HG02798 (cell line): ENCODE data around the gene SERBP1.
"Not testable (repeated sequence)": the region's sequence is repeated elsewhere in the genome, so short reads cannot be mapped to it uniquely, and the experiment has no call there.

Experiments
- ATAC-seq: cut with Tn5 transposase; IDR thresholded peaks from one replicate; pipeline ENCODE4 v1.9.1; 2021; ENCODE audit warnings: mild to moderate bottlenecking; ENCODE audit not compliant: unreplicated experiment, poor library complexity

SERBP1 gene

DNA sequence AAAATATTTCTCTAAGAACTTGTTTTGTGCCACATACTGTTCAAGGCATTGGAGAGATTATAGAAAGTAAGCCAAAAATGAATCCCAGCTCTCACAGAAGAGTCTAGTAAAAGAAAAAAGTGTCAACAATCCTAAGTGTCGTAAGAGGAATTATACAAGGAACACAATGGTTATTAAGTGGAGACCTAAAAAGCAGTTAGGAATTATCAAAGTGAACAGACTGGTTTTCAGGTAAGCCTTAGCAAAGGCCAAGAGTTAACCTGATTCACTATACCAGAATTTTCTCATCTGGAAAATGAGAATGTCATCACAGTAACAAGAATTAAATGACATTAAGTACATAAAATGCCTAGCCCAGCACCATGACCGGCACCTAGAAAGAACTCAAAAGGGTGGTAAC lies 15.6 kb downstream of the SERBP1 start:
- no peak for ATAC-seq

DNA sequence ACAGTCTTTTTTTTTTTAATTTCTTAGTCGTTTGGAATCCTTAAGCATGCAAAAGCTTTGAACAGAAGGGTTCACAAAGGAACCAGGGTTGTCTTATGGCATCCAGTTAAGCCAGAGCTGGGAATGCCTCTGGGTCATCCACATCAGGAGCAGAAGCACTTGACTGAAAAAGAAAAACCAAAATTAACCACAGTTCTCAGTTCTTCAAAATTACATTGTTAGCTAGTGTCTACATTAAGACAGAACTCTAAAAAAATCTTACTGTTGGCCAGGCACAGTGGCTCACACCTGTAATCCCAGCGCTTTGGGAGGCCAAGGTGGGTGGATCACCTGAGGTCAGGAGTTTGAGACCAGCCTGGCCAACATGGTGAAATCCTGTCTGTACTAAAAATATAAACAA lies 17.1 kb downstream of the SERBP1 start:
- not testable (repeated sequence) for ATAC-seq

- no peak for ATAC-seq
Measured at GRCh38 chr1:67408148-67408547, 22.1 kb downstream of the SERBP1 start.

- no peak for ATAC-seq
Measured at GRCh38 chr1:67407498-67407897, 22.7 kb downstream of the SERBP1 start.

GRCh38 chr1:67405473-67406245 lies 24.5 kb downstream of the SERBP1 start:
- ATAC-seq = no peak

DNA sequence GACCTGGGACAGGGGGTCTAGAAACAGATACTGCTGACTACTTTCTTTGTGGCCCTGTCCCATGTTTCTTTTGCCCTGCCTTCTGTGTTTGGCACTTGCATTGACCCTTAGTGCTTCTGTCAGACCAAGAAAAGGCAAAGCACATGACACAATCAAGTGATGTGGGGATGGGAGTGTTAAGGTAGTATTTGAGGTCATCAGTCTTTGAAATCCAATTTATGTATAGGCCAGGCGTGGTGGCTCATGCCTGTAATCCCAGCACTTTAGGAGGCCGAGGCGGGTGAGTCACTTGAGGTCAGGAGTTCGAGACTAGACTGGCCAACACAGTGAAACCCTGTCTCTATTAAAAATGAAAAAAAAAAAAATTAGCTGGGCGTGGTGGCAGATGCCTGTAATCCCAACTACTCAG lies 26.0 kb downstream of the SERBP1 start:
- no peak for ATAC-seq

DNA sequence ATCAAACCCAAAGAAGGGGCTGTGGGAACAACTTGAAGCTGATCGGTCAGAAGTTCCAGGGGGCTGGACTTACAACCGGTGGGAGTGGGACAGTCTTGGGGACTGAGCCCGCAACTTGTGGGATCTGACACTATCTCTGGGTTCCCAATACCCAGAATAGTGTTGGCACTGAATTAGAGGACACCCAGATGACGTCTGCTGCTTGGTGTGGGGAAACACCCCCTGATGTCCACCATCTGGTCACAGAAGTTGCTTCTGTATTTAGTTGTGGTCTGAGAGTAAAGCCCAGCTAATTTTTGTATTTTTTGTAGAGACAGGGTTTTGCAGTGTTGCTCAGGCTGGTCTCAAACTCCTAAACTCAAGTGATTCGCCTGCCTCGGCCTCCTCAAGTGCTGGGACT lies 28.8 kb downstream of the SERBP1 start:
- no peak for ATAC-seq

DNA sequence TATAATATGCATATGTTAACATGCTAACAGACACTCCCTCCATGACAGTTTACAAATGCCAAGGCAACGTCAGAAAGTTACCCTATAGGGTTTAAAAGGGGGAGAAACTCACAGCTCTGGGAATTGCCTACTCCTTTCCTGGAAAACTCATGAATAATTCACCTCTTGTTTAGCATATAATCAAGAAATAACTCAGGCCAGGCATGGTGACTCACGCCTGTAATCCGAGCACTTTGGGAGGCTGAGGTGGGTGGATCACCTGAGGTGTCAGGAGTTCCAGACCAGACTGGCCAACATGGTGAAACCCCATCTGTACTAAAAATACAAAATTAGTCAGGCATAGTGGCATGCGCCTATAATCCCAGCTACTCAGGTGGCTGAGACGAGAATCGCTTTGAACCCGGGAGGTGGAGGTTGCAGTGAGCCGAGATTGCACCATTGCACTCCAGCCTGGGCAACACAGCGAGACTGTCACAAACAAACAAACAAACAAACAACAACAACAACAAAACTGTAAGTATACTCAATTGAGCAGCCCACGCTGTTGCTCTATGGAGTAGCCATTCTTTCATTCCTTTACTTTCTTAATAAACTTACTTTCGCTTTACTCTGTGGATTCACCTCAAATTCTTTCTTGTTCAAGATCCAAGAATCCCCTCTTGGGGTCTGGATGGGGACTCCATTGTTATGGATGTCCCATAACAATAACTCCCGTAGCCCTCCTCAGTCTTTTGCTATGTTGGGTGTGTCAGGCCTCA lies 30.0 kb downstream of the SERBP1 start:
- ATAC-seq = not testable (repeated sequence)

GRCh38 chr1:67399199-67399993 lies 30.8 kb downstream of the SERBP1 start:
- ATAC-seq = no peak

DNA sequence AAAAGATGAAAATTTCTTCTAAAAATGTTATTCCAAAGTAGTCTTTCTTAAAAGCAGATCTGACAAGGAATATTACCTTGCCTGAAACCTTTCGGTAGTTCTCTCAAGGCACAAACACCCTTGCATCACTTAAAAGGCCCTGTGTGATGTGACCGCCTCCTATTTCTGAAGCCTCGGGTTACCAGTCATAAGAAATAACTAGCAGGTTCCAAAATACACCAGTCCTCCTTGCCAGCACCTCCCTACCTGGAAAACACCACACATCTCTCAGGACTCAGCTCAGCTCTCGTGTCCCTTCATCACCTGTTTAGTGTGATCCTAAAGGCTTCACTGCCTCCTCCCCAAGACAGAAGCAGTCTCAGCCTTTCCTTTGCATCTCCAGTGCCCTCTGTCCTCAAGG lies 35.7 kb downstream of the SERBP1 start:
- ATAC-seq = no peak

DNA sequence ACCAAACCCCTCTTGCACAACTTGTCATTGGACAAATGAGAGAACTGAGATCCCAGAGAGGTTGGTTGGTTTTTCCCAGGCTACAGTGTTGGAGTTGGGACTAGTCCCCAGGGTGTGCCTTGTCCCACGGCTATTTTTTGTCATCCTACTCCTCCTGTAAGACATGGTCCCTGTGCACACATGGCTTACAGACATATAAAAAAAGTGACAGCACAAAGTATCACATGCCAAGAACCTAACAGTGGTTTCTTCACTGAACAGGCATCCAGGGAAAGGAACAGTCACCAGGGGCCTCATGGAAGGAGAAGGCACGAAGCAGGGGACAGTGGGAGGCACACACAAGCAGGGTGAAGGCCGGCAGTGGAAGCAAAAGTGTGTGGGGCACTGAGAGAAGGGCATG lies 36.5 kb downstream of the SERBP1 start:
- ATAC-seq = no peak

GRCh38 chr1:67393240-67393639 lies 37.0 kb downstream of the SERBP1 start:
- no peak for ATAC-seq

DNA sequence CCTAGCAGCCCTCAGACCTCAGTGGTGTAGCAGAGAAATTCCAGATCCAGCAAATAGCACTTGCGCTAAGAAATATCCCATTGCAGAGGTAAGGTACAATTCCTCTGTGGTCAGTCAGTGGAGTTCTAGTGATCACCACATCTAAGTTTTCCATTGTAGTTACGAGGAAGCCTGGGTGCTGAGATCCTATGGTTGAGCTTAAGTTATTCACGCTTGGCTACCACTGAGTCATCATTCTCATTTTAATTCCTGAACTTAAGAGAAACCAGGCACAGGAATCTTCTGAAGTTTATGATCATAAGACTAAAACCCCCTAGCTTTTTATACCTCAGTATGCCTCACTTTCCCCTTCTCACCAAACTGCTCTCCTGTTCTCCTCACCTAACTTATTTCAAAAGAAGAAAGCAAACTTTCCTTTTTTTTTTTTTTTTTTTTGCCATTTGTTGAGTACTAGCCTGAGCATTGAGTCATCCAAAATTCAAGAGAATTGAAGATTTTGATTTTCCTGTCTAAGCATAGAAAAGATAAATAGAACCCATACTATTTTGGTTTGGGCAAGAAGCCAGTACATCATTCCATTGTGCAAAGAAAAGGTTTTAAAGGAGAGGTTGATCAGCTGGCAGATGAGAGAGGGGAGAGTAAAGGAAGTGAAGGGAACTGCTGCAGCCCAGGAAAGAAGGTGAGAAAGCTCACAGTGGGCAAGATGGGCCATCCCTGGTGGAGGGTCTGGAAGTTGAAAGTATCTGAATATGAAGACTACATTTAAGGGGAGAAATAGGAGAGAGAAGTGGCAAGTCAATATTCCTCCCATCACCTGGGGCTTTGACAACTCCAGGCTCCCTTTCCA lies 39.9 kb downstream of the SERBP1 start:
- no peak for ATAC-seq

GRCh38 chr1:67383999-67384638 lies 46.1 kb downstream of the SERBP1 start:
- no peak for ATAC-seq

DNA sequence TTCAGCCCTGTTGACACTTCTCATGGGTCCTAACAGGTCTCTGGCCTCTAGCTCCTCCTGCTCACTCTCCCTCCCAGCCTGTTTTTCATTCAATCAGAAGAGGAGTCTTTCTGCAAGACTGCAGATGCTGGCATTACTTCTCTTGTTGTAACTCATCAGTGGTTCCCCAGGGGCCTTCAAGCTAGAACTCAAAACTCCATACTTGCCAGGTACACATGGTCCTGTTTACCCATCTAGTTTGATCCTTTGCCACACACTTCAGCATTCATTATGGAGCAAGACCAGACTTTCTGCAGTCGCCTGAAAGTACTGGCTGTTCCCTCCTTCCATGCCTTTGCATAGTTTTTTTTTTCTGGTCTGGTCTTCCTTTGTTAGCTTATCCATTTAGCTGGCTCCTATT lies 47.9 kb downstream of the SERBP1 start:
- no peak for ATAC-seq

DNA sequence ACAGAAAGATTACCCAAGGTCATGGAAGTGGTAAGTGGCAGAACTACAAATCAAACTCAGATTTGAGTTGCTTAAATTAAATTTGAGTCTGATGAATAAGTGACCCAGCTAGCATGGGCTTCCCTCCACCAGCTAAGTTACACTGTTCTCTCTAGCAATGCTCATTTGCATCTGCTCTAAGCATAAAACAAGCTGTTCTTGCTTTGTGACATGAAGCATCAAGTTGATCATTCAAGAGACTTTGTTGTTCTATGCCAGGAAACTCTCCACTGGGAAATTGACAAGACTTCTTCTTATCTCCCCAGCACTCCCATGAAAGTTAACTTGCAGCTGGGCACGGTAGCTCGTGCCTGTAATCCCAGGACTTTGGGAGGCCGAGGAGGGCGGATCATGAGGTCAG lies 49.0 kb downstream of the SERBP1 start:
- ATAC-seq = no peak

DNA sequence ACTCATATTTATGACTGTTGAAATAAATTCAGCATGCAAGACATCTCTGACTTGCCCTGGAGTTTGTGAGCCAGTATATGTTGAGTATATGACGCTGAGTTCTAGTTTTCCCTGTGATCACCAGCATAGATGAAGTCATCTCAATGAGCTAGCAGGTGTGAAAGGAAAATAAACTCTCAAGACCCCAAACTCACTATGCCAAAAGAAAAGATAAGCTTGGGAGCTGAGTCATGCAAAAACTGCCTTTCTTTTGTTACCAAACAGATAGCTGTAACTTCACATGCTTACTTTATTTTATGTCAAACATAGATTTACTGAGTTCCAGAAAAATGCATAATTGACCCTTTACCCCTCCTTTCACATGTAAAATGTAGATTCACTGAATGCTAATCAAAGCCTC lies 52.9 kb downstream of the SERBP1 start:
- no peak for ATAC-seq

GRCh38 chr1:67376381-67376780 lies 53.8 kb downstream of the SERBP1 start:
- no peak for ATAC-seq

GRCh38 chr1:67372898-67373297 lies 57.3 kb downstream of the SERBP1 start:
- ATAC-seq = no peak

DNA sequence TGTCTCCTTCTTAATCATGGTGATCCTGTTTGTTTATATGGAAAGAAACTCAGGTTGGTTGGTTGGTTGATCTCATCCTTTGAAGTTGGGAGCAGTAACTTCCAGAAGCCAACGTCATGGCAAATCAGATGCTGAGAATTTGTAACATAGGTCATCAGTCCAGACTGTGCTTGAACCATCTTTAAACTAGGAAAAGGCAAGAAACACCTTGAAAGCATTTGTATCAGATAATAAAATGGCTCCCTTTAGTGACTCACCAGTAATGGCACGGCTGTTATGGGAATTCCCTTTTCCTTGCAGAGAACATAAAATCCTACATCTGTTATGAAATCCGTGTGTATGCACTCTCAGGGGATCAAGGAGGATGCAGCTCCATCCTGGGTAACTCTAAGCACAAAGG lies 58.1 kb downstream of the SERBP1 start:
- no peak for ATAC-seq
